GM18498 (cell line): ENCODE data around the gene CDSN.

ENCODE experiments used
- ATAC-seq: cut with Tn5 transposase; IDR thresholded peaks from one replicate; pipeline ENCODE4 v1.9.1; 2021; ENCODE audit warnings: mild to moderate bottlenecking, moderate library complexity; ENCODE audit not compliant: unreplicated experiment

Gene CDSN

DNA sequence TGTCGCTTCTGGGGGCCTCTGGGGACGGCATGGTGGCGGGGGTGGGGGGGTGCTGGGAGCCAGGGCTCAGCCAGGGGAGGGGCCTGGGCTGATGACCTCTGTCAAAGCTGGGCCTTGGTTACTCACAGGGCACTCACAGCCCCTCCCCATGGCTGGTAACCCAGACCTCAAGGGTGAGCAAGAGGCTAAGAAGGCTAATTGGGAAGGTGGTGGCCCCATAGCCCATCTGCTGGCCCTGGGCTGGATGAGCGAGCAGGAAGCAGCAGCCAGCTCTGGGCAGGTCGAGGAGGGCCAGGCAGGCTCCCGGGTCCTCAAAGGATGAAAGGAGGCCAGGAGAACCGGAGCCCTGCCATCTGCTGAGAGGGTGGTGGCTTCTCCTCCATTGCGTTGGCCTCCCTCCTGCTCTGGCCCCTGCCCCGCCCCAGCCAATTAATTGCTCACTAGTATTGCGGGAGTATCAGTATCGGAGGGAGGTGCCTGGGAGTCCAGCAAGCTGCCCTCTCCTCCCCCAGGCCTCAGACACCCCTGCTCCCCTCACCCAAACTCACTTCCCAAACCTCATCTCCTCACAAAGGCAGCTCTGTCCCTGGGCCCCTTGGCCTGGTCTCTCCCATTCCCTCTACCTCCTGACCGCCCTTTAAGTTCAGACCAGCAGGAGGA, 1.0 kb upstream of the CDSN start:
- ATAC-seq, result no peak

DNA sequence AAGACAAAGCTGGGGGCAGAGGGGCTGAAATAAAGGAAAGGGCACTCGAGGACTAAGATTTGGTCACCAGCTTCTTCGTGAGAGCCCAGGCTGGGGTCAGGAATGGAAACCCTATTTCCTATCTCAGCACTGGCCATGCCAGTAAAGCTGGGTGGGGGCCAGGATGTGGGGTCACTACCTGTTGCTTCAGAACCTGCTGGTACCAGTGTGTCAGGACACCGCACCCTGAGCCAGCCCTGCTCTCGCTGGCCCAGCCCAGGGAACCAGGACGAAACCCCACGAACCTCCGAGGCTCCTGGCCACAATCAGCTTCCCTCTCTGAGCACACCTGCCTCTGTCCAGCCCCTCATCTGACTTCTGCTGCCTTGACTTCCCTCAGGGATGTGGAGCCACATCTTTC, 2.1 kb downstream of the CDSN start:
- ATAC-seq, result no peak

DNA sequence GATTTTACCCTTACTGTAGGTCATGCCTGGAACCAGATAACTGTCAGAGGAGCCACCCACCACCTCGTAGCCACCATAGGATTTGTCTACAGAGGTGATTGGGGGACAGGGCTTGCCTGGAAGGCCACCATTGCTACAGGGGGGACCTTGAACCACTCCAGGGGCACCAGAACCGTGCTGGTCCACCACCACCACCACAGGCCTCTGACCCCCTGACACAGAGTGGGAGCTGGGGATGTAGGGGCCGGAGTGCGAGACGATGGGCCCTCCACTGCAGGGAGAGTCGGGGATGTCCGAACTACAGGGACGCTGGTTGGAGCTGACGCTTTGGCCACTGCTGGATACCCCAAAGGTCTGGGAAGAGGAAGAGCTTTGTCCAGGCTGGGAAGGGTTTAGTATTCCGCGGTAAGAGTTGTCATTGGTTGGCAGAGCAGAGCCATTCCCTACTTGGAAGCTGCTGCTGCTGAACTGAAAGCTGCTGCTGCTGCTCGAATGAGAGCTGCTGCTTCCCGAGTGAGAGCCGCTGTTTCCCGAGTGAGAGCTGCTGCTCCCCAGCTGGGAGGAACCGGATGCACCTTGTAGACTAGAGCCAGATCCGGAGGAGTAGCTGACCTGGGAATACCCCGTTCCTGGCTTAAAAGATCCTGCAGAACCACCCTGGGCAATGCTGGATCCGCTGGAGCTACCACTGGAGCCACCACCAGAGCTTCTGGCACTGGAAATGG, 3.4 kb downstream of the CDSN start:
- ATAC-seq, result no peak

DNA sequence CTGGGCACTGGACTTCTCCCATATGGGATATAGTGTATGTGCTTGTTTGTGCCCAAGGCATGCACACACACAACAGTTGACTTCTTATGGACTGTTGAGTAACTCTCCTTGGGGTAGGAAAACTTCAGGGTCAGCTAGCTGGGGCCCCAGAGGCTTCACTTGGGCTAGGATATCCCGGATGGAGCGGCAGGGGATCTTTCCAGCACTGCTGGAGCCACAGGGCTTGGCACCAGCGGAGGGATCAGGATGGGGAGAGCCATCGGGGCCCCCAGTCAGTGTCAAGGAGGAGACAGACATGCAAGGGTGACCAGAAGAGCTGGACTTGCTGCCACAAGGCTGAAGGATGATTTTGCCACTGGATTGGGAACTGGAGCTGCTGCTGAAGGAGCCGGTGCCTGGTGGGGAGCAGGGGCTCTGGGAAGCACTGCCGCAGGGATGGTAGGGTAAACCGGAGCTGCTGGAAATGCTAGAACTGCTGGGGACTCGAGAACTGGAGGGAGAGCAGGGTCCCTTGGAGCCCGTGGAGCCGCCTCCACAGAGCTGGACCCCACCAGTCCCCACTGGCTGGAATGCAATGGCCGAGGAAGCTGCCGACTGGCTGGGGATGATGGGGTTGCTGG, 4.2 kb downstream of the CDSN start:
- no peak for ATAC-seq

DNA sequence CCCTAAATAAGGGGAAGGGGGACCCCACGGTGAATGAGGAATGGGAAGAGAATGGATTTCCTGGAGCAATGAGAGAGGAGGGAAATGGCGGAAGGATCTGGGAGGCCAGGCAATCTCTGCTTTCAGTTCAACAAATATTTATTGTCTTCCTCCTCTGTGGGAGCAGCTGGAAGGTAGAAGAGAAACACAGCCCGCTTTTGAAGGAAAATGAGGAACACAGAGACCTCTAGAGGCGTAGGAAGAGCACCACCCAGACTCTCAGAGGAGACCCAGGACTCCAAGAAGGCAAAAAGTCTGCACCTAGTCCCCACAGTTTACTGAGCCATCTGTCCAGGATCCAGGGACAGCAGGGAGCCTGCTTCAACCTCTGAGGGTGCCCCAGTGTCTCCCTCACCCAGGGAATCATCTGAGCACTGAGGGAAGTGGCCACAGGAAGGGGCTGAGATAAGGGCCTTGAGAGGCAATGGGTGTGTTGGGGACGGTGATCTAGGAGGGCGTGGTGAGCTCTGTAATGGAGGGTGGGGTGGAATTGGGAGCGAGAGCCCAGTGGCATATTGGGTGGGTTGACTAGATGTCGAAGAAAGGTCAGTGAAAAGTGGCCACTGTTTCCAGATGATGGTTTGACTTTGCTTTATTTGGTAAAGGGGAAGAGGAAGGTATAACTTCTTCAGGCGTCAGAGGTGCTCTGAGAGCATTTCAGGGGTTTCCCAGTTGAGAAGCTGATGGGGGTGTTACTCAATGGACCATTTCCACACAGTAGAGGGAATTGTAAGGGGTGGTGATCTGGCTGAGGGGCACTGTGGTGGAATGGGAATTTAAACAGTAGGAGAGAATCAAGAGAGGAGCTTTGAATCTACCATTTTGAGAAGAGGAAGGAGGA, 5.0 kb downstream of the CDSN start:
- ATAC-seq, result no peak

DNA sequence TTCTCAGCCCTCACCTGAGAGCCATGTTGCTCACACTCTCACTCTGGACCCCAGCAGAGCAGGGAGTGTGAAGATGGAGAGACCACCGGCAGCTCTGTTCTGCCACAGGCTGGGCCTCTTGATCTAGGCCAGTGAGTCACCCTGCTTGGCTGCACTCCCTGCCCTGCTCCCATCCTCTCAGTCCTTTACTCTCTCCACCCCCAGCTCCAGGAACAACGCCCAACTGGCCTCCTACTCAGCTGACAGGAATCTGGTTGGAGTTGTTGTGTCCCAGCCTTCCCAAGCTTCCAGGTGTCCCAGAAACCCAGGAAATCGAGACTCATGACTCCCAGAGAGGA, 5.7 kb downstream of the CDSN start, which contains the start of gene PSORS1C1:
Gene PSORS1C1 (plus strand): TSS at position 260 of the 338 bp plus-strand sequence. CDS start 14,833 bp downstream, outside the sequence.
- ATAC-seq, result no peak

DNA sequence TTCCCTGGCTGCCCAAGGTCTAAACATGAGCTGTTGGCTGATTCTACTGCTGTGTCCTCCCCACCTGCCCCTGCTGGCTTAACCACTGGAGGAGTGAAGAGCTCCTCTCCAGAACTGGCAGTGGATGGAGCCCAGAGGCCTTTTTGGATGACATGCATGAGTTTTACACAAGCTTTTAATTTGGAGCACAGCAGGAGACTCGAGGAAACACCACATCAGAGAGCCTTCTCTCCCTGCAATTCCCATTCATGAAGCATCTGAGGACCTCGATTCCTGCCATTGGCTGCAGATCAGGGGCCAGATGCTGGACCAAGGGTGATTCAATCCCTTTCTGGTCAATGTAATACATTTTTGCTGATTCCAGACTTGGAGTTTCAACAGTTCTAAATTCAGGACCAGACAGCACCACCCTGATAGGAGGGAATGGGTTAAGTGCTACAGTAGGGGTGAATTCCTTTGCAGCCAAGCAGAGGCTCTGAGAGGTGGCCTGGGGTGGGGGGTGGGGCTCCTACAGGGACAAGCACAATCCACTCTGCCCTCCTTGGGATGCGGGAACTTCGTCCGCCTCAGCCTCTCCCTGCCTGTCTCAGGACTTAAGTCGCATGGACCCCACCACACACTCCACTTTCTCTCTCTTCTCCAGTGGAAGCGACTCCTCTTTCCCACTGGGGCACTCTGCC, 6.2 kb downstream of the CDSN start:
- no peak for ATAC-seq

DNA sequence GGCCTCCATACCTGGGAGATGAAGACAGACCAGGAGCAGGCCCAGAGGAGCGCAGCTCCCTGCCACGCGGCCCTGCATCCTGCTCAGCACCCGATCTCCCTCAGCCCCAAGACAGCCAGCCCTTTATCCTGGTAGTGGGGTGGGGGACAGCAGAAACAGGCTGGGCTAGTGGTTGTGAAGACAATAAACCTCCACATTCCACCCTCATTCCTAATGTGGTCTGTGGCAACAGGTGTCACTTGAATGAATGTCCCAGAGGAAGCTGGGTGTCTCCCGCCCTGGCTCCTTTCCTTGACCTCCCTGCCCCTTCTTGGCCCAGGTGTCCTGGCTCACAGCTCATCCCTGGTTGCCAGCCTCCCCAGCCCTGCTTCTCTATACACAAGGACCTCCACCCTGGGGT, 7.8 kb downstream of the CDSN start, which contains the start of gene C6orf15:
Gene C6orf15 (minus strand): TSS at position 98 of the 400 bp plus-strand sequence. CDS start 20 bp downstream, at position 78.
- ATAC-seq, result no peak

DNA sequence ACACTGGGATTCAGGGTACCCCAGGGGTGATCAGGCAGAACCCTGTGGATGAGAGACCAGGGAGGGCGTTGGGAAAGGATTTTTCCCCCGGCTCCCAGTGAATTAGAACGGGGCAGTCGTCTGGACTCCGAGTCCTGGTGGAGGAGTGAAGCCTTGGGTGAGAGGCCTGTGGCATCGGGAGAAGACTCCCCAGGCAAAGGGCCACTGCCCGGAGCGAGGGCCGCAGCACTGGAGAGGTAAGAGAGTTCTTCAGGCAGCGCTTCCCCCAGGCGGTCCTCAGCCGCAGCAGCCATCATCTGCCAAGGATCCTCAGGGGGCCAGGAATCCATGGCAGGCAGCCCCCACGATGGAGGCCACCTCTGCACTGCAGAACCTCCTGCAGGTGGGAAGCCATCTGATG, 8.5 kb downstream of the CDSN start:
- ATAC-seq, result no peak

DNA sequence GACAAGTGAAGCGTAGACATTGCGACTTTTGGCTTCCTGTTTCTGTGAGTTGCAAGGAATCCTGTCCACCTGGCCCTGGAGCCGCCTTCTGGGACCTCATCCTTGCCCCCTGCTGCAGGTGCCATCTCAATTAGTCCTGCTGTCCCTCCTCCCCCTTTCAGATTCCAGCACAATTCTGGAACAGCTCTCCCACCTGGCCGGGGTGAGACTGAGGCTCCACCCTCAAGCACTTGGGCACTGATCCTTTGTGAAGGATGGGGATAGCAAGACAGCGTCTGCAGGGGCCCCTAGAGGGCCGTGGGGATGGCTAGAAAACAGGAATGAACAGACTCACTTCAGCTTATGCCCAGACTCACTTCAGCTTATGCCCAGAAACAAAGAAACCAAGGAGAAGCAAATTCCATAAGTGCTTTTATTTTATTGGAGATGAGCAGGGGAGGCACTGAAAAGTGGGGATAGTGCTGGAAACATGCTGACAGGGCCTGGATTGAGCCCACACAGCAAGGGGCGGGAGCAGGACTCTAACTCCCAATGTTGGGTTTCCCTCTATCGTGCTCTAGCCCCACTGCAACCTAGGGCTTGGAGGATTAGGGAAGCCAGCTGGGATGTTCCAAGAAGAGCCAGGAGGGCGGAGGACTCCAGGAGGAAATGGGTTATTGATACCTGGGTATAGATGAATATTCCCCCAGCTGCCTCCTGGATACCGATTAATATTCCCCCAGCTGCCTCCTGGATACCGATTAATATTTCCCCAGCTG, 9.2 kb downstream of the CDSN start:
- no peak for ATAC-seq

DNA sequence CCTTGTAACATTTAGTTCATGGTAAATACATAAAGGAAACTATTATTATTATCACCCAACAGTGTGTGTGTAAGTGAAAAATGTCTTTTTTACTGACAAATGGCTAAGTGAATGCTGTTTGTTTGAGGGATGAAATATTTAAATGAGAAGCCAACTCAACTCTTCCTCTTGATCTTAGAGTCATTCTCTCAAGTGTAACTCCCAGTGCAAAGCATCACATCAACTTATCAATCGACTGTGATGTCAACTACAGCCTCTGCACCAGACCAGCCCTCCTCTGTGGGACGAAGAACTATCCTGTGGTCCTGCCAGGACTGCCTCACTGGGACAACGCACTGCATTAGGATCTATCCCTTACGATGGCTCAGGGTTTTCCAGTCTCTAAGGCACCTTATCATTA, 13.2 kb downstream of the CDSN start:
- ATAC-seq, result no peak

DNA sequence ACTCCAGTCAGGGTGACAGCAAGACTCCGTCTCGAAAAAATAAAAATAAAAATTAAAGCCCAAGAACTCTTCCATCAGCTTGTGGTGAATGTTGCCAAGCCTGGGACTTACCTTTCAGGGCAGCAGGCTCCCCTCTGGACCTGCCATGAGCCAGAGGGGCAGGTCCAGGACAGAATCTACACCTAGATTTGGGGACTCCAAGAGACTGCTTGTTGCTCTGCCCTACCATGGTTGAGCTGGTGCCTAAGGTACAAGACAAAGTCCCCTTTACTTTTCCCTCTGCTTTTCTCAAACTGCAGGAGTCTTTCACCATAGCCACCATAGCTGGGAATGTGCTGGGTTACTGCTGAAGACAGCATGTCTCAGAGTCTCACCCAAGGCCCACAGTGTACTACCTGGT, 17.1 kb downstream of the CDSN start:
- no peak for ATAC-seq

DNA sequence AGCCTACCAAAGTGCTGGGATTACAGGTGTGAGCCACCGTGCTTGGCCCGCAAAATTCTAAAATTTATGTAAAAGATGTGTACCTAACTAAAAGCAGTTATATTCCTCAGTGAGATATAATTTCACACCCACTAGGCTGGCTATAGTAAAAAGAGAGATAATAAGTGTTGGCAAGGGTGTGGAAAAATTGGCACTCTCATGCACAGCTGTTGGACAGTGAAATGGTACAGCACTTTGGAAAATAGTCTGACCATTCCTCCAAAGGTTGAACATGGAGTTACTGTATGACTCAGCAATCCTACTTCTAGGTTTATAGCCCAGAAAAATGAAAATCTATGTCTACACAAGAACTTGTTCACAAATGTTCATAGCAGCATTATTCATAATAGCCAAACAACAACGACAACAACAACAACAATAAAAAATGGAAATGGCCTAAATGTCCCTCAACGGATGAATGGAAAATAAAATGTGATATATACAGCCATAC, 21.8 kb downstream of the CDSN start:
- no peak for ATAC-seq

DNA sequence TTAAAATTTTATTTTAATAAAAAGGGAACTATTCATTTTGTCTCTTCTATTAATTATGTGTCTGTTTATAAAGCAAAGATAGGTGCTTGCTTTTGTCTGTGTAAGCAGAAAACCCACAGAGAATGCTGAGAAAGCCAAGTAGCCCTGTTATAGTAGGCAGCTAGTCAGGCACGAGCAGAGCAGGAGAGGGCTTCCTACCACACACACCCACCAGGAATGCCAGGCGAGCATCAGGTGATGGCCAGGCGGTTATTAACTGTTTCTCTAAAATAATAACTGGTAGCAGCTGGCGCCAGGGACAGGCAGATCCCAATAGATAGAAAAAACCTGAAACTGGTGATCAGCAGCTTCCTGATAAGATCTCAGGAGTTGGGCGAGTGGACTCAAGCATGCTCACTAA, 23.6 kb downstream of the CDSN start:
- no peak for ATAC-seq

DNA sequence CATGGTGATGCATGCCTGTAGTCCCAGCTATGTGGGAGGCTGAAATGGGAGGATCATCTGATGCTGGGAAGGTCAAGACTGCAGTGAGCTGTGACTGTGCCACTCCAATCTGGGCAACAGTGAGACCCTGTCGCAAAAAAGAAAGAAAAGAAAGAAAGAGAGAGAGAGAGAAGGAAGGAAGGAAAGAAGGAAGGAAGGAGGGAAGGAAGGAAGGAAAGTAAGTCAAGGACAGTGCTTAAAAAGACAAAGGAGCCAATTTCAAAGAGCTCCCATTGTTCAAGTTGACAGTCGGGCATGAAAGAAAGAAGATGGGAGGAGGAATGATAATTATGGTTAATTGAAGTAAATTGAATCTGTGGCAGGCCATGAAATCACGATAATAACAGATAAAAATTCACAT, 24.0 kb downstream of the CDSN start:
- no peak for ATAC-seq

DNA sequence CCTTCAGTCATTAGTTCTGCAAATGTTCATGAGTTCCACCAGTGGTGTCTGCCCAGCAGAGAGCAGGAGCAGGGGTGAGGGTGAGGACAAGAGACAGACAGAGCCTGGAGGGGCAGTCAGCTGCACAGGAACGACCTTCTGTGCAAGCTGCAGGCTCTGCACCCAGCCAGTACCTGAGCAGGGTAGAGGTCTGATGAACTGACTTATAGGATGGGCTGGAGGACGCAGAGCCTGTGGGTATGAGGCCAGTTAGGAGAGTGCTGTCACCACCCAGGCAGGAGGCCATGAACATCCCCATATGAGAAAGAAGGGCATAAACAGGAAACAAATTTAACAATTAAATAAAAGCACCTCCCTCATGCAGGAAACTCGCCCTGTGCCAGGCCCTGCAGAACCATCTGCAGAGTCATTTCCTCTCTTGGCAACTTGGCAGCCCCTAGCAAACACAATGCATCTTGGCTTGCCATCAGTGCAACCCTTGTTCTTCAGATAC, 25.8 kb downstream of the CDSN start:
- ATAC-seq, result no peak

DNA sequence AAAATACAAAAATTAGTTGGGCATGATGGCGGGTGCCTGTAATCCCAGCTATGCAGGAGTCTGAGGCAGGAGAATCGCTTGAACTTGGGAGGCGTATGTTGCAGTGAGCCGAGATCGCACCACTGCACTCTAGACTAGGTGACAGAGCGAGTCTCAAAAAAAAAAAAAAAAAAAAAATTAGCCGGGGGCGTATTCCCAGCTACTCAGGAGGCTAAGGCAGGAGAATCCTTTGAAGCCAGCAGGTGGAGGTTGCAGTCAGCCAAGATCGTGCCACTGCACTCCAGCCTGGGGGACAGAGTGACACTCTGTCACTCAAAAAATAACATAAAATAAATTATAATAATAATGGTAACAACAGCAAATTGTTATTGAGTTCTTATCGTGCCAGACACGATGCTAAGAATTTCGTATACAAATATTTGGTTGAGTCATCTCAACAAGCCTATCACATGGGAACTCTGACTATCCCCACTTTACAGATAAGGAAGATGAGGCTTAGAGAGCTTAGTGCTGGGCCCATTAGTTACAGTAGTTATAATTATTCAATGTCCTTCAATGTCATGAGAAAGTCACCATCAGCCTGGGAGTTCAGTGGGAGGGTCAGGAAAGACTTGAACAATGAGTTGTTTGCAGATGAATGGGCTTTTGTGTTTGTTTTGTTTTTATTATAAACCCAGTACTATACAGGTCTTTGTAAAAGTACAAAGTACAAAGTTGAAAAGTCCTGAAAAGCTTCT, 27.3 kb downstream of the CDSN start:
- no peak for ATAC-seq

DNA sequence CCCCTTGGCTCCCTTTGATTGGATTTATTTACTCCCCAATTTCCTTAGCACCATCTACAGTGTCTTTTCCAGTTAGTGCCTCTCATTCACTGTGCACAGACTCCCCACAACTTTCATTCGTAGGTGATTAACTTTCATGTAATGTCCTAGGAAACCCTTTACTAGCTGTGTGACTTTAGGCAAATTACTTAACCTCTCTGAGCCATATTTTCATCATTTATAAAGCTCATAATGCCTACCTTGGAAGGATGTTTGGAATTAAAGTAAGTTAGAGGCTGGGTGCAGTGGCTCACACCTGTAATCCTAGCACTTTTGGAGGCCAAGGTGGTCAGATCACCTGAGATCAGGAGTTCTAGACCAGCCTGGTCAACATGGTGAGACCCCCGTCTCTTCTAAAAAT, 28.0 kb downstream of the CDSN start:
- ATAC-seq, result no peak

DNA sequence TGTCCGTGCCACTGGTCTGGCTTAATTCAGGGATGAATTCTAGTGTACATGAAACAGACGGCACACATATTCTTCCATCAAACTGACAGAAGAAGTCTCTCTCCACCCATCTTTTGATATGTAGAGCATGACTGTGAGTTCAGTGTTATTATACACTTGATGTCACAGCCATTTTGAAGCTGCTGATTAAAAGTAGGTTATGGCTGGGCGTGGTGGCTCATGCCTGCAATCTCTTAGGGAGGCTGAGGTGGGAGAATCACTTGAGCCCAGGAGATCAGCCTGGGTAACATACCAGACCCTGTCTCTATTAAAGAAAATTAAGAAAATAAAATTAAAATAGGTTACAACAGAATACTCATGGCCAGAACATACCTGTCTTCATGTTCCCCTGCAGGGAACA, 28.6 kb downstream of the CDSN start:
- no peak for ATAC-seq
